RCC 7860 (cell line): ENCODE data around the gene COL6A3.

Experiments used
- DNase-seq: peaks from one replicate; pipeline ENCODE4 v3.0.0-alpha.2; 2015; ENCODE audit warnings: low spot score
- FAIRE-seq: peaks from 2 replicates; lab custom pipeline; 2012; peaks lifted over from hg19 to GRCh38; lab: Jason Lieb, UNC

COL6A3 gene

GRCh38 chr2:237445611-237446337, 31.8 kb upstream of the COL6A3 start:
- DNase-seq, result no peak

DNA sequence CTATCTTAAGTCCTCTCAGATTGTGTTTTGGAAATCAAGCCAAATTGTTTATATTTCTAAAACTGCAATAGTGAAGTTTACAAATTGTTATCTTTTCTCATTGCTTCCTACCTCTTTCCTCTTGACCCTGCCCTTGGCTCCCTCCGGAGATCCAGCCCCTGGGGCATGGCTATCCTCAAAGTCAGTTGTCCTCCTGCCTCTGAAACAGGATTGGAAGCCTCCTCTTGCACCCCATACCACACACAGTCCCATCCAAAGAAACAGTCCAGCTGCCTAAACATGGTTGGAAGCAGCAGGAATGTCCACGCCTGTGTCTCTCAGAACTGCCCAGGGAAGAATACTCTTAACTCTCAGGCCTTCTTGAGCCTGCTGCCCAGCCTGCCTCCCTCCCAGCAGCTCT, 30.1 kb upstream of the COL6A3 start:
- FAIRE-seq, result no peak
- no peak for DNase-seq

More at GRCh38 chr2:237445611-237446337, 31.8 kb upstream of the COL6A3 start:
- no peak for FAIRE-seq

- no peak for DNase-seq
- no peak for FAIRE-seq
These were observed 27.8 kb upstream of the COL6A3 start for GRCh38 chr2:237441605-237442274.

GRCh38 chr2:237440819-237441281, 26.9 kb upstream of the COL6A3 start:
- FAIRE-seq (no peak), DNase-seq (no peak)

DNA sequence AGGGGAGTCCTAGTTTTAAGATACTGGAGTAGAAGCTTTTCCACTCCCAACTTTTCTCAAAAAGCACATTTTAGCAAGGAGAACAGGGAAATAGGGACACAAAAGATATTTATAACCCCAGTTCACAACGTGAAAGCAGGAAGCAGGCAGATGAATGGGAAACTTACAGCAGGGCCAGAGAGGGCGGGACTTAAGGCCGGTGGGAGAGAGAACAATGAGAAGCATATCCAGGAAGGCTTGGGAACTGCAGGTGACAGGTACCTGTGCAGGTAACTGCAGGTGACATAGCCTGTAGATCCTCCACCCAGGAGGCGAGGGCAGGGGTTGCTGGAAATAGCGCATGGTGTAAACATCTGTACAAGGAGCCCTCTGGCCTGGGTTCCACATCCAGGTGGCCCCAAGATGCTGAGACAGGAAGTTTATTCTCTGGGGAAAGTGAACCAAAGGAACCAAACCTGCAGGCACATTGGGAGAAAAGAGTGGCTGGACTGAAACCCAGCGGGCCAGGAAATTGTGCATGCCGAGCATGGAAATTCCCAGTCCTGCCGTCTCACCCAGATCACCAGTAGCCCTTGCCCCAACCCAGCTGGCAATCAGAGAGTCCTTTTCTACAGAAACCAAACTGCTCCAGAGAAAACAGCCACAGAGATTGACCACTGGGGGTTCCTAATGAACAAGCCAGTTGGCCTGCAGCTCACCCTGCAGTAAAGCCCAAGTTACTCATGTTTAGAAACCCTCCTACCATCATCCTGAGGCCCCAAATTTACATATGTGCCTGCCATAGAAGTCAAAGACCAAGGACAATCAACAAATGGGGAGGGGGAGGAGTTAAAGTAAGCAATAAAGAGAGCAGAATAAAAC, 24.3 kb upstream of the COL6A3 start:
- FAIRE-seq (no peak), DNase-seq (no peak)

DNA sequence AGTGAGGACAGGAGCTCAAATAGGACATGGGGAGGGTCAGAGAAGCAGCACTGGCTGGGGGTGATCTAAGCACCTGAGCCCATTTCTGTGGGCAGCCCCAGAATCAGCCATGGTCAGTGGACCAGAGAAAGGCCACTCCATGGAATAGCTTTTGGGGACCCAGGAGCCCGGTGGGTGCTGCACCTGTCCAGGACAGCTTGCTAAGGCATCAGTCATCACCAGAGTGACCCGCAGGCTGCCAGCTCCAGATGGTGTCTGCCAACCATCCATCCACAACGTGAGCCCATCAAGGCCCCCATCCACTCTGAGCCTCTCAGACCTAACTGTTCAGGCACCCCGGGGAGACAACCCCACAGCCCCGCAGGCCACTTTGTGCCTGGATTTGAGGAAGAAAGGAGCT, 23.6 kb upstream of the COL6A3 start:
- no peak for FAIRE-seq
- DNase-seq, result no peak

DNA sequence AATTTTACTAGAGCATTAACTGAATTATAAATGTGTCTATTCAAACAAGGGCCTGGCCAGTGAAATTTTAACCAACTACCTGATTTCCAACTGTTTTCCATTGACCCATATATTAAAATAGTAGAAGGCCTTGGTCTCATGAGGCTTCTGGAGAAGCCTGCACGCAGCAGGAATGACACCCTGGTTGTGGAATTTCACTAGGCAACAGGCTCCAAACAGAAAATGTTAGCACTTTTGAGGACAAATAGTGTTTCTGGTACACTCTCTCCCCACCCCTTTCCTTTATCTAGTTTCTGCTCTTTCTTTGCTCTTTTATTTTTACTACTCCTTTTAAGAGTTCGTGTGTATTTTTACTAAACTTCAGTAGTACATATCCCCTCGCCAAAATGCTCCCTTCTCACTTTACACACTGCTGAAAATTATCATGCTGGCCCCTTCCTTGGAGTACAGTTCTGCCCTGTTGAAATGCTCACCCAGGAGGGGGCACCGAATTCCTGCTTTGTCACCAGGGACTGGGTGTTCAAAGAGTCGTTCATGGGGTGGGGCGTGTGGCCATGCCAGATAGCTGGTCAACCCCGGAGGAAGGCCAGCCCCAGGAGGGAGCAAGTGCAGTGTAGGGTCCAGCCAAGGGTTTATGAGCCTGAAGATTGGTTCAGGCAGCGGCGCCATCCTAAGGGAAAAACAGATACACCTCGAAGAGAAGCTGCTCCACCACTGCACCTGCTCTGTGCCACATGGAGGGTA, 22.1 kb upstream of the COL6A3 start:
- DNase-seq, result peak; percentile 69
- no peak for FAIRE-seq

DNA sequence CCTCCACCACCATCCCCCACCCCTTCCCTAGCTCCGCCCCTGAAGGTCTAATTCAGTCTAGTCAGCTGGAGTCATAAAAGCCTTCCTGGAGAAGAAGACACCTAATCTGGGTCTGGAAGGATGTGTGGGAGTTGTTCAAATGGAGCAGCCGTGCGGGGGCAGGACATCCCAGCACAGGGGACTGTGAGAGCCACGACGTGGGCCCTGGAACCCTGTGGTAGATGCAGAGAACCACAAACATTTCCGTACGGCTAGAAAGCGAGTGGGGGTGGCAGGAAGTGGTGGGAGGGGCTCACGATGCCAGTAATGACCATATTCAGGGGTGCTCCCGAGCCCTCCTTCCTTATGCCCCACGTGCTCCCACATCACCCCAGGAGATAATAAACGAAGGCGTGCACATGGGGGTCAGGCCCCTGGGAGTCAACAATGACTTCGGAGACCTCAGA, 20.9 kb upstream of the COL6A3 start:
- FAIRE-seq (peak; percentile 52), DNase-seq (peak; percentile 91)

- FAIRE-seq (no peak), DNase-seq (no peak)
These were observed 20.1 kb upstream of the COL6A3 start for GRCh38 chr2:237433920-237434676.

- peak; percentile 100 for DNase-seq
- FAIRE-seq, result peak; percentile 97
These were observed 18.6 kb upstream of the COL6A3 start for GRCh38 chr2:237432484-237433092.

GRCh38 chr2:237431837-237432236, 17.9 kb upstream of the COL6A3 start:
- DNase-seq (no peak), FAIRE-seq (no peak)

DNA sequence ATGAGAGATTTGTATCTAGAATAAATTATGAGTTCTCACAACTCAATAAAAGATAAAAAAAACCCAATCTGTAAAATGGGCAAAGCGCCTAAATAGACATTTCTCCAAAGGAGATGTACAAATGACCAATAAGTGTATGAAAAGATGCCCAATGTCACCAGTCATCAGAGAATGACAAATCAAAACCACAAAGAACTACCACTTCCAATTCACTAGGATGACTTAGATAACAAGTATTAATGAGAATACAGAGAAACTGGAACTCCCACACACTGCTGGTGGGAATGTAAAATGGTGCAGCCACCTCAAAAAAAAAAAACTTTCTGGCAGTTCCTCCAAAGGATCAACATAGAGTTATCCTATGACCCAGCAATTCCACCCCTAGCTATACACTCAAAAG, 17.4 kb upstream of the COL6A3 start:
- FAIRE-seq (peak; percentile 98), DNase-seq (peak; percentile 98)

- peak; percentile 44 for DNase-seq
- FAIRE-seq, result peak; percentile 75
These were observed 16.9 kb upstream of the COL6A3 start for GRCh38 chr2:237430861-237431260.

- no peak for FAIRE-seq
These were observed 15.8 kb upstream of the COL6A3 start for GRCh38 chr2:237429753-237430152.

DNA sequence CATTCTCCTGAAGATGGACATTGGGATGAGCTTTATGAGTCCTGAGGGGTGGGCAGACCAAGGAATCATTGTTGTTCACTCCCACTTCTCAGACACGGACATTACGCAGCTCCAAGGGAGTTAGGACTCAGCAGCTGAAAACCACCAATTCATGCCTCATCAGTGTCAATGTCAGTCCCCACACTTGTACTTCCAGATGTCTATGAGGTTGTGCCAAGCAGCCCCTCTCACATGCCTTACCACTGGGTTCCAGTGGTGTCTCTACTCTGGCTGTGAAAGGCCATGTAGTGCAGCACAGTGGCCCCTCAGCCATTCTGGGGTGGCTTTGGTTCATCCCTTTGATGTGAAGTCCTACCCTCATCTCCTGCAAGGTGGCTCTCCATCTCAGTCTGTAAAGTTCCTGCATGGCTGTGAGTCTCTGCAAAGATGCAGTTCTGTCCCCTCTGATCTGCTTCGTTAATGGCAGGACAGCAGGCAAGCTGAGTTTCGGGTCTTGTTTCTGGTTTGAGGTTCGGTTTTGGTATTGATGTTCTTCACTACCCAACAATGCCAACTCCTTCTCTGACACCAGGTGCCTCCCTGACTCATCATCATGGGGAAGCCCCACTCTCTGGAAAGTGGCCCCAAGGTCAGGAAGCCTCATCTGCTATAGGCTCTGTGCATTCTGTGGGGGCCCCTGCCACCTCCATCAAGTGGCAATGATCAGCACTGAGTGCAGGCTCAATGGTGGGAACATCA, 14.0 kb upstream of the COL6A3 start:
- FAIRE-seq, result no peak
- no peak for DNase-seq

More at GRCh38 chr2:237429753-237430152, 15.8 kb upstream of the COL6A3 start:
- DNase-seq, result peak; percentile 17

DNA sequence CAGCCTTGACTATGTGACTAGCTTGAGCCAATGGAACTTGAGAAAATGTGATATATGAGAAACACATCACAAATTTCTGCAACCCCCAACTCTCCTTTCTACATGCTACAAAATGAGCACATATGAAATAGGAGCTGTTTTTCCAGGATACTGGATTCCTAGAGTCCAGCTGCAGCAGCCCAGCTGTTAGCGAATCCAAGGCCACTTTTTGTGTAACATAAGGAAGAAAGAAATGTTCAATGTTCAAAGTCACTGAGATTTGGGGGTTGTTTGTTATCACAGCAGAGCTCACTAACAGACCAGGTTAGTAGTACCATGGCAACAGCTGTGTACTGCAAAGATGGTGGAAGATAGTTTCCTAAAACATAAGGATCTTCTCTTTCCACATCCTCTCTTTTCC, 12.6 kb upstream of the COL6A3 start:
- no peak for FAIRE-seq
- DNase-seq, result no peak

DNA sequence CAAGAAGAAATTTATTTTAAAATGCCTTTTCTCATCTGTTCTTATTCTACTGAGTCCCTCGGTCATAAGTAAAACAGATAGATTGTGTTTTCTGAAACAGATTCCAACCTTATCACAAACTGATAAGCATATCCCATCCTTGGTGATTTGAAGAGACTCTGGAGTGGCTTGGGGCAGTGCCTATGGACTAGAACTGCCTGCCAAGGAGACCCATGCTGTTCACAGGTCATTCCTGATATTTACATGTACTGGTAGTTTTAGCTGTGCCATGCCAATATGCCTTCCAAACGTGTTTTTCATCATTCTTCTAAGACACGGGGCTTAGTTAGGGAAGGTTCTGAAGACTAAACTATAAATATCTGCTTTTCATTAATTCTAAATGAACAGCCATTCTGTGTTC, 11.4 kb upstream of the COL6A3 start:
- DNase-seq, result no peak
- no peak for FAIRE-seq

DNA sequence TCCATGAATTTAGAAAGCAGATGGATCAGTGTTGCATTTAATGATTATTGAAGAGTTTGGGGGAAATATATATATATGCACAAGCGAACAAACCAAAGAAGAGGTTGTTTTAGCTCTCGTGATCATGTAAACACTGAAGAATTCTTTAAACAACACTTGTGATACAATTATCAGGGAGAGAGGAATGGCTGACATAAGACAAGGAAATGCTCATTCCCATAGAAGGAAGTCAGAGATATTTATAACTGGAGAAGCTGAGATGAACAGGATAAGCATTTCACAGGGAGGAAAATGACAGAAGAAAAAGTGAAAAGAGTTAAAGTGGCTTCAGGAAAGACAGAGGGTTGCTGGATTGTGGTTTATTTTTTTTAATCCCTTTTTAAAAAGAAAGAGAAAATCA, 10.6 kb upstream of the COL6A3 start:
- no peak for FAIRE-seq
- DNase-seq, result no peak

DNA sequence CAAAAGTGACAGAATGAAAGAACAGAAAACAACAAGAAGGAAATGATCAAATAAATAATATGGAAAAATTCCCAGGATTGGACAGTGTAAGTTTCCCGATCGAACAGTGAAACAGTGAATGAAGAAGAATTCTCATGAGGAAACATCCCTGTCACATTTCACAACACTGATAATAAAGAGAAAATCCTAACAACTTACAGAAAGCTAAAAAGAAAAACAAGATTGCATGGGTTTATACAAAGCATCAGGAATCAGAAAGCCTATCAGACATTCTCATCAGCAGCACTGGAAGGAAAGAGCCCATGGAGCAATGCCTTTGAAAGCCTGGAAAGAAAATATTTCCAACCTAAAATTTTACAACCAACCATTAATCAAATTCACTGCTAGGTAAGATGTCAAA, 9.9 kb upstream of the COL6A3 start:
- FAIRE-seq (no peak), DNase-seq (no peak)
